ENCODE results near the gene ELMOD3. TPM values are rescaled to one million over a fixed set of nuclear protein-coding genes. Genes with fewer than 3 reads are reported as not detected.
"Not testable (repeated sequence)": the region's sequence is repeated elsewhere in the genome, so short reads cannot be mapped to it uniquely, and the experiment has no call there.

ELMOD3 gene
- total RNA-seq, 4 donors from 2014 or later, result 17.4 to 21.5 (median 18.3) TPM

DNA sequence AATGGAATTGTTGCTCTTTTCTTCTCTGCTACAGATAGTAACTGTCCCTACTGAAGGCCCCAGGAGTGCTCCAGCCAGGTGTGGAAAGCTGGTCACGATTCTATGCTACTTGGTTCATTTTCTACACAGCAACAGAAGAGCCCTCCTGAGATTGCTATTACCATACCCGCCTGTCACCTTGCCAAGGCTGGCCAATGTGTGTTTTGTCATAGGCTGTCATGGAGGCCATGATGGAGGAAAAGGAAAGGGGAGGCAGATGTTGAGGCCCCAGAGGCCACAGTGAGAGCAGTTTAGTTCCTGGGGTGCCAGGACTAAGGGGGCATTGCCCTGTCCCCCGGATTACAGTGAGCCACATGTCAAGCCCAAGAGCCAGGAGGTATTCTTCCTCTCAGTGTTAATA is 952 bp downstream of the ELMOD3 start:
- Histone ChIP-seq H3K4me1 (peaks cover 24 to 64% (median 53%) of the 10 kb centered on the region in 4 donors), H3K27me3 (no peaks in the 10 kb centered on the region), H3K36me3 (peaks cover 6 to 65% (median 48%) of the 10 kb centered on the region in 4 donors), H3K27ac (replicated peaks in 1 of 4) (peak overlapping the region in 2 of 4 donors; percentile 84 to 90), H3K9me3 (no peaks in the 10 kb centered on the region), H3K4me3 (peak overlapping the region; percentile 69 to 93 (median 78))
- TF ChIP-seq POLR2AphosphoS5 (IDR thresholded peaks at IDR 0.05) (no peak), EP300 (IDR thresholded peaks at IDR 0.05) (no peak), POLR2A (IDR thresholded peaks at IDR 0.05; ENCODE audit: low read depth) (no peak)
- TF ChIP-seq, protein P1, sequence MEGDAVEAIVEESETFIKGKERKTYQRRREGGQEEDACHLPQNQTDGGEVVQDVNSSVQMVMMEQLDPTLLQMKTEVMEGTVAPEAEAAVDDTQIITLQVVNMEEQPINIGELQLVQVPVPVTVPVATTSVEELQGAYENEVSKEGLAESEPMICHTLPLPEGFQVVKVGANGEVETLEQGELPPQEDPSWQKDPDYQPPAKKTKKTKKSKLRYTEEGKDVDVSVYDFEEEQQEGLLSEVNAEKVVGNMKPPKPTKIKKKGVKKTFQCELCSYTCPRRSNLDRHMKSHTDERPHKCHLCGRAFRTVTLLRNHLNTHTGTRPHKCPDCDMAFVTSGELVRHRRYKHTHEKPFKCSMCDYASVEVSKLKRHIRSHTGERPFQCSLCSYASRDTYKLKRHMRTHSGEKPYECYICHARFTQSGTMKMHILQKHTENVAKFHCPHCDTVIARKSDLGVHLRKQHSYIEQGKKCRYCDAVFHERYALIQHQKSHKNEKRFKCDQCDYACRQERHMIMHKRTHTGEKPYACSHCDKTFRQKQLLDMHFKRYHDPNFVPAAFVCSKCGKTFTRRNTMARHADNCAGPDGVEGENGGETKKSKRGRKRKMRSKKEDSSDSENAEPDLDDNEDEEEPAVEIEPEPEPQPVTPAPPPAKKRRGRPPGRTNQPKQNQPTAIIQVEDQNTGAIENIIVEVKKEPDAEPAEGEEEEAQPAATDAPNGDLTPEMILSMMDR (IDR thresholded peaks at IDR 0.05), result no peak
- intact Hi-C loops (cut with DNase I), result no loop called here
- WGBS, result 70% methylated on average over 3 of the region's 3 CpGs
- no peak for DNase-seq (ENCODE audit: extremely low spot score)

- no peak overlapping the region for H3K27ac ChIP-seq (replicated peaks in 1 of 4)
- TF ChIP-seq EP300 (IDR thresholded peaks at IDR 0.05), result no peak
- no peak for TF ChIP-seq POLR2AphosphoS5 (IDR thresholded peaks at IDR 0.05)
- TF ChIP-seq POLR2A (IDR thresholded peaks at IDR 0.05; ENCODE audit: low read depth), result no peak
- TF ChIP-seq, protein P1 (IDR thresholded peaks at IDR 0.05), result no peak
- no peaks in the 10 kb centered on the region for H3K27me3 ChIP-seq
- peaks cover 0 to 61% (median 46%) of the 10 kb centered on the region in 4 donors for H3K36me3 ChIP-seq
- WGBS, result 80% methylated on average over 2 of the region's 2 CpGs
- DNase-seq (ENCODE audit: extremely low spot score), result no peak
- peaks cover 24 to 64% (median 53%) of the 10 kb centered on the region in 4 donors for H3K4me1 ChIP-seq
- intact Hi-C loops (cut with DNase I), result no loop called here
- H3K9me3 ChIP-seq, result no peaks in the 10 kb centered on the region
- H3K4me3 ChIP-seq, result no peak overlapping the region
Measured at GRCh38 chr2:85356186-85356585, 1.6 kb downstream of the ELMOD3 start.

- WGBS, result 91% methylated on average over 3 of the region's 3 CpGs
- intact Hi-C loops (cut with DNase I), result no loop called here
Measured at GRCh38 chr2:85357736-85358135, 3.2 kb downstream of the ELMOD3 start.

GRCh38 chr2:85362653-85363387 is 8.3 kb downstream of the ELMOD3 start:
- intact Hi-C loops (cut with DNase I); H3K4me3 ChIP-seq; H3K27ac ChIP-seq (replicated peaks in 1 of 4); H3K27me3 ChIP-seq; H3K9me3 ChIP-seq; DNase-seq (ENCODE audit: extremely low spot score): not testable (repeated sequence)
- Histone ChIP-seq H3K4me1 (peaks cover 0 to 10% (median 9%) of the 10 kb centered on the region in 4 donors), H3K36me3 (peaks cover 23 to 85% (median 54%) of the 10 kb centered on the region in 4 donors)
- WGBS, result 96% methylated on average over 5 of the region's 5 CpGs

More at GRCh38 chr2:85357736-85358135, 3.2 kb downstream of the ELMOD3 start:
- Histone ChIP-seq H3K27ac (replicated peaks in 1 of 4) (no peak overlapping the region), H3K4me1 (peaks cover 20 to 50% (median 47%) of the 10 kb centered on the region in 4 donors), H3K4me3 (no peak overlapping the region), H3K27me3 (no peaks in the 10 kb centered on the region), H3K36me3 (peaks cover 6 to 65% (median 55%) of the 10 kb centered on the region in 4 donors), H3K9me3 (no peaks in the 10 kb centered on the region)
- no peak for DNase-seq (ENCODE audit: extremely low spot score)
- no peak for TF ChIP-seq EP300 (IDR thresholded peaks at IDR 0.05)
- no peak for TF ChIP-seq POLR2AphosphoS5 (IDR thresholded peaks at IDR 0.05)
- TF ChIP-seq POLR2A (IDR thresholded peaks at IDR 0.05; ENCODE audit: low read depth), result no peak
- TF ChIP-seq, protein P1 (IDR thresholded peaks at IDR 0.05), result no peak

DNA sequence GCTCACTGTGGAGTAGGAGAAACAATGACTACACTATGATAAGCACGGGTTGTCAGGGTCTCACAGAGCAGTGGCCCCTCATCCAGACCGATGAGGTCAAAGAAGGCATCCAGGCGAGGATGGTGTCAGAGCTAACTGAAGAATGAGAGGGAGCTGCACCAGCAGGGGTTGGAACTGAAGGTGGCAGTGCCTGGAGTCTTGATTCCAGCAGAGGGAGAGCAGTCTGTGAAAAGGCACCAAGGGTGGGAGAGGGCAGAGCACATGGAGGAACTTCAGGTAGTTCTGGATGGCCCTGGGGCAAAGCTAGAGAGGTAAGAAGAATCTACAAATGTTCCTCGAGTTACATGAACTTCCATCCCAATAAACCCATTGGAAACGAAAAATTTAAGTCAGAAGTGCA is 12.6 kb downstream of the ELMOD3 start:
- no peaks in the 10 kb centered on the region for H3K9me3 ChIP-seq
- no peak overlapping the region for H3K27ac ChIP-seq (replicated peaks in 1 of 4)
- H3K27me3 ChIP-seq, result no peaks in the 10 kb centered on the region
- no peak for DNase-seq (ENCODE audit: extremely low spot score)
- H3K4me1 ChIP-seq, result no peaks in the 10 kb centered on the region
- WGBS, result 78% methylated on average over 5 of the region's 5 CpGs
- intact Hi-C loops (cut with DNase I), result no loop called here
- TF ChIP-seq EP300 (IDR thresholded peaks at IDR 0.05) (no peak), POLR2A (IDR thresholded peaks at IDR 0.05; ENCODE audit: low read depth) (no peak), POLR2AphosphoS5 (IDR thresholded peaks at IDR 0.05) (no peak)
- TF ChIP-seq, protein P1 (IDR thresholded peaks at IDR 0.05), result no peak
- no peak overlapping the region for H3K4me3 ChIP-seq
- H3K36me3 ChIP-seq, result peaks cover 23 to 88% (median 47%) of the 10 kb centered on the region in 4 donors
